Kidney (tissue), 14 donors: Measurements from ENCODE around the gene TRIM66. TPM values are rescaled to one million over a fixed set of nuclear protein-coding genes. Genes with fewer than 3 reads are reported as not detected.

Experiments
- DNase-seq, 5 donors: peaks; one replicate each; pipeline ENCODE4 v3.0.0-alpha.2; 2013 to 2020
- FAIRE-seq: peaks from 2 replicates; lab custom pipeline; 2012; peaks lifted over from hg19 to GRCh38; lab: Jason Lieb, UNC
- H3K27ac ChIP-seq, 2 donors: one replicate each; pipeline ENCODE4 v1.7.0; 2013; ENCODE audit warnings: low read depth in 2 of 2, low read length in 2 of 2, inconsistent platforms in 1 of 2
- H3K27me3 ChIP-seq: one replicate; pipeline ENCODE4 v1.7.1; 2013; ENCODE audit warnings: low read length, inconsistent platforms; ENCODE audit not compliant: control insufficient read depth, insufficient read depth
- H3K36me3 ChIP-seq, 3 donors: one replicate each; pipeline versions ENCODE4 v1.7.0 to v1.7.1; 2013; ENCODE audit warnings: low read length in 3 of 3, control low read depth in 1 of 3, inconsistent platforms in 1 of 3; ENCODE audit not compliant: insufficient read depth in 3 of 3, control insufficient read depth in 2 of 3
- H3K4me1 ChIP-seq, 3 donors: one replicate each; pipeline versions ENCODE4 v1.7.0 to v1.7.1; 2013; ENCODE audit warnings: low read length in 3 of 3, inconsistent platforms in 1 of 3, low read depth in 1 of 3; ENCODE audit not compliant: control insufficient read depth in 2 of 3, insufficient read depth in 2 of 3
- H3K4me3 ChIP-seq, 3 donors: one replicate each; pipeline versions ENCODE4 v1.7.0 to v1.8.1; 2013; ENCODE audit warnings: low read length in 3 of 3, control low read depth in 1 of 3, inconsistent platforms in 1 of 3
- H3K9ac ChIP-seq, 3 donors: one replicate each; pipeline versions ENCODE4 v1.7.0 to v1.7.1; 2013; ENCODE audit warnings: low read length in 3 of 3, control low read depth in 1 of 3, inconsistent platforms in 1 of 3
- H3K9me3 ChIP-seq, 3 donors: one replicate each; pipeline versions ENCODE4 v1.7.0 to v1.7.1; 2013; ENCODE audit warnings: low read length in 3 of 3, control low read depth in 1 of 3, inconsistent platforms in 1 of 3; ENCODE audit not compliant: control insufficient read depth in 2 of 3, insufficient read depth in 1 of 3
- intact Hi-C: fragments of 100-400 bp; cut with DNase I; formaldehyde crosslinking; loops from one replicate; pipeline ENCODE4 v1.11.1; 2022
- polyA plus RNA-seq: library from polyadenylated mRNA; stranded (reverse); fragments of 350-450 nt; fragmentation: Illumina TruSeq; extraction: RNeasy Lipid Tissue Mini Kit (QIAGEN cat#74804); gene quantifications from one replicate; pipeline ENCODE4 v1.2.3, GENCODE V29; 2014; ENCODE audit warnings: low read depth, low replicate concordance; ENCODE audit not compliant: insufficient read depth
- total RNA-seq: library from RNA; stranded (reverse); fragmentation: NEBNext Ultra II Directional; extraction: Animal tissue kit (Norgen Biotek cat#: 25700); gene quantifications from one replicate; pipeline ENCODE4 v1.2.1, GENCODE V29; 2021
- TF ChIP-seq, protein P1 (sequence below): IDR thresholded peaks from 3 replicates; pipeline ENCODE4 v1.5.1; 2012; ENCODE audit warnings: mild to moderate bottlenecking, moderate library complexity, borderline replicate concordance; ENCODE audit not compliant: insufficient read depth; ENCODE audit errors: extremely low read depth
- donor health status: control.
- donor health status: control.
- donor health status: control.
- donor health status: control.
- donor health status: control.
- donor health status: DM: yes; HTN: yes; CAD: no.
- donor health status: Normal renal cell carcinoma (clear cell type).

The TRIM66 gene
- total and polyA plus RNA-seq, 2 donors from 2014 or later, result 1.4 to 25.7 TPM

GRCh38 chr11:8704136-8704535, 21.7 kb upstream of the TRIM66 start:
- Histone ChIP-seq H3K27me3 (no peaks in the 10 kb centered on the region), H3K36me3 (peaks cover 0 to 12% (median 6%) of the 10 kb centered on the region in 3 donors), H3K9ac (no peak overlapping the region), H3K4me3 (no peak overlapping the region), H3K27ac (no peak overlapping the region), H3K4me1 (peaks cover 0 to 2% (median 0%) of the 10 kb centered on the region in 3 donors), H3K9me3 (no peaks in the 10 kb centered on the region)
- TF ChIP-seq, protein P1, sequence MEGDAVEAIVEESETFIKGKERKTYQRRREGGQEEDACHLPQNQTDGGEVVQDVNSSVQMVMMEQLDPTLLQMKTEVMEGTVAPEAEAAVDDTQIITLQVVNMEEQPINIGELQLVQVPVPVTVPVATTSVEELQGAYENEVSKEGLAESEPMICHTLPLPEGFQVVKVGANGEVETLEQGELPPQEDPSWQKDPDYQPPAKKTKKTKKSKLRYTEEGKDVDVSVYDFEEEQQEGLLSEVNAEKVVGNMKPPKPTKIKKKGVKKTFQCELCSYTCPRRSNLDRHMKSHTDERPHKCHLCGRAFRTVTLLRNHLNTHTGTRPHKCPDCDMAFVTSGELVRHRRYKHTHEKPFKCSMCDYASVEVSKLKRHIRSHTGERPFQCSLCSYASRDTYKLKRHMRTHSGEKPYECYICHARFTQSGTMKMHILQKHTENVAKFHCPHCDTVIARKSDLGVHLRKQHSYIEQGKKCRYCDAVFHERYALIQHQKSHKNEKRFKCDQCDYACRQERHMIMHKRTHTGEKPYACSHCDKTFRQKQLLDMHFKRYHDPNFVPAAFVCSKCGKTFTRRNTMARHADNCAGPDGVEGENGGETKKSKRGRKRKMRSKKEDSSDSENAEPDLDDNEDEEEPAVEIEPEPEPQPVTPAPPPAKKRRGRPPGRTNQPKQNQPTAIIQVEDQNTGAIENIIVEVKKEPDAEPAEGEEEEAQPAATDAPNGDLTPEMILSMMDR, result no peak
- FAIRE-seq (no peak), DNase-seq (no peak)
- intact Hi-C loops, result no loop called here

- Histone ChIP-seq H3K27ac (no peak overlapping the region), H3K9me3 (no peaks in the 10 kb centered on the region), H3K4me1 (peaks cover 0 to 2% (median 0%) of the 10 kb centered on the region in 3 donors), H3K4me3 (no peak overlapping the region), H3K27me3 (no peaks in the 10 kb centered on the region), H3K9ac (no peak overlapping the region), H3K36me3 (peaks cover under 1 to 13% (median 11%) of the 10 kb centered on the region in 3 donors)
- FAIRE-seq (no peak), DNase-seq (no peak)
- TF ChIP-seq, protein P1, result no peak
- intact Hi-C loops, result no loop called here
Observed at GRCh38 chr11:8702598-8702915, 20.1 kb upstream of the TRIM66 start.

DNA sequence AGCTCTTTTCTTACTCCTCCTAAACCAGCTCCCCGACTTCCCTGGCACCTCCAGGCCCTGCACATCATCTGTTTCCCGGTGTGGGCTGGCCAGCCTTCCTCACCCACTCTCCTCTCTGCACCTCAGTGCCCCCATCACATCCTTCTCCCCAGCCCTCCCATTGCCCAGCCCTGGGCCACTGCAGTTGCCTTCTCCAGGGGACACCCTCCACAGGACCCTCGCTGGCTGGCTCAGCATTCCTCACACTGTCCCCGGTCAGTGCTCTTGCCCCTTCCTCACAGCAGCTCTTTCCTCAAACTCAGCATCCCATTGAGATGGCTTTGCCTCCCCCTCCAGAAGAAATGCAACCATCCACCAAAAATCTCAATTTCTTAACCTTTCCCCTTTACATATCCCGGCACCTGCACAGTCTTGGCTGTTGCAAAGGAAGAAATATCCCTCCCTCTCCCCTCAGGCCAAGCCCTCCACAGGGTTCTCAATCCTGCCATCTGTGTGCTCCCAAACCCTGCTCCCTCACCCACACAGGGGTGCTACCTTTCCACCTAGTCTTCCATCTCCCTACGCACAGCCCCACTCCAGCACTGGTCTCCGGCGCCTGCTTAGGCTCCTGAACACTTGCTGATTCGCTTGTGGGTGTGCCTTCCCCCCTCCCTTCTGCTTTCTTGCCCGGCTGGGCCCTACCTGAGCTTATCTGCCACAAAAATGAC, 19.6 kb upstream of the TRIM66 start:
- Histone ChIP-seq H3K9ac (no peak overlapping the region), H3K4me3 (no peak overlapping the region), H3K9me3 (no peaks in the 10 kb centered on the region), H3K36me3 (peaks cover 4 to 13% (median 6%) of the 10 kb centered on the region in 3 donors), H3K4me1 (peaks cover 0 to 2% (median 0%) of the 10 kb centered on the region in 3 donors), H3K27ac (no peak overlapping the region), H3K27me3 (no peaks in the 10 kb centered on the region)
- TF ChIP-seq, protein P1, result no peak
- DNase-seq (no peak), FAIRE-seq (no peak)
- intact Hi-C loops, result no loop called here
